Measurements from ENCODE around the gene WDR13.

Gene WDR13

DNA sequence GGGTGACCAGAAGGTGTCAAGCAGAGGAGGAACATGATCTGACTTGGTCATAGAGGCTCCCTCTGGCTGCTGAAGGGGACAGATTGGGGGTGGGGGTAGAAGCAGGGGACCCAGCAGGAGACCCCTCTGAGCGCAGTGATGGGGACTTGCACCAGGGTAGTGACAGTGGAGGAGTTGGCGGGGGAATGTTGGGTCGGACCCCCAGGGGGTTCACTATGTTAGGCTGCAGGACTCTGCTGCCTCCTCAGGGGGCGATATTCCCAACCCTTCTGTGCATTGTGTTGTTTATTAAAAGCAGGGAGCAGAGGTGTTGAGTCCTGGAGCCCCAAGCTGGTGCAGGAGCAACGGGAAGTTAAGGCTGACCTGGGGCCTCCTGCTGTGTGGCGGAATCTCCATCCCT is 8.8 kb downstream of the WDR13 start:
- no peak for DNase-seq (ENCODE audit: low read depth)
- no peak for TF ChIP-seq CTCF (IDR thresholded peaks at IDR 0.05; ENCODE audit: control insufficient read depth, extremely low read depth, insufficient read depth)
- no peak overlapping the region for H3K4me3 ChIP-seq (ENCODE audit: low read depth, low read length)

DNA sequence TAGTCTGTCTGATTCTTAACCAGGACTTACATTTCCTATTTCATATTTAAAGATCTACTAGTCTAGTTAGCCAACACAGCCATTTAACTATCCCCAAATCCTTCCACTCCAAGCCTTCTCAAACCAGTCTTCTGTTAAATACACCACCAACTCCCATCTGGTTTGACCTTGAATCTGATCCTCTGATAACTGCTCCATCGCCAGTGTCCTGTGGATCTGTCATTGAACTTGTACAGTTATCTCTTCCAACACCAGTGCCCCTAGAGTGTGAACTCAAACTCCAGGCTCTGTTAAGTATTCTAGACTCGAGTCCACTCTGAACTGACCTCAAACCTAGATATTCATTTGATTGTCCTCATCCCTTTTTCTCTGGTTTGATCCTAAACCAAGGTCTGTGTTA is 14.4 kb downstream of the WDR13 start:
- TF ChIP-seq CTCF (IDR thresholded peaks at IDR 0.05; ENCODE audit: control insufficient read depth, extremely low read depth, insufficient read depth) = no peak
- H3K4me3 ChIP-seq (ENCODE audit: low read depth, low read length) = no peak overlapping the region
- DNase-seq (ENCODE audit: low read depth) = no peak

DNA sequence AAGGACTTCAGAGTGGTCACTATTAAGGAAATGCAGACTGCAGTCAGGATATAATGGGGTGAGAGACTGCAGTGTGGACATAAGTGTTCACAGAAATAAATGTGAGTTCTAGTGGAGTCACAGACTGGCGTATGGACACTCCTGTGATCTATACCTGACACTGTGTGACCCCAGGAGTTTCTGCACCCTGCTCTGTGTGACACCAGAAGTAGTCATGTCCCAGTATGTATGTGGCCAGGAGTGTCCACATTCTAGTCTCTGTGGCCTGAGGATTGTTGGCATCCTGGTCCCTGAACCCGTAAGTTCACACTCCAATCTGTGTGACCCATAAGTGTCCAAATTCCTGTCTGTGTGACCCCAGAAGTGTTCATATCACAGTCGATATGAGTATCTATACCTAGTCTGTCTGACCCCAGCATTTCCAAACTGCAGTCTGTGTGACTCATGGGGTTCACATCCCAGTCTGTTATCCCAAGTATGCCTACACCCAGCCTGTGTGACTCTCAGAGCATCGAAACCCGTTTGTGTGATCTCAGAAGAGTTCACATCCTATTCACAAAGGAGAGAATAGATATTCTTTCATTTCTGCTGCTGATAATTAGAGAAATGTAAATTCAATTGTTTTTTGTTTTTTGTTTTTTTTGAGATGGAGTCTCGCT is 16.3 kb downstream of the WDR13 start:
- TF ChIP-seq CTCF (IDR thresholded peaks at IDR 0.05; ENCODE audit: control insufficient read depth, extremely low read depth, insufficient read depth) = no peak
- DNase-seq (ENCODE audit: low read depth) = no peak
- H3K4me3 ChIP-seq (ENCODE audit: low read depth, low read length) = no peak overlapping the region

DNA sequence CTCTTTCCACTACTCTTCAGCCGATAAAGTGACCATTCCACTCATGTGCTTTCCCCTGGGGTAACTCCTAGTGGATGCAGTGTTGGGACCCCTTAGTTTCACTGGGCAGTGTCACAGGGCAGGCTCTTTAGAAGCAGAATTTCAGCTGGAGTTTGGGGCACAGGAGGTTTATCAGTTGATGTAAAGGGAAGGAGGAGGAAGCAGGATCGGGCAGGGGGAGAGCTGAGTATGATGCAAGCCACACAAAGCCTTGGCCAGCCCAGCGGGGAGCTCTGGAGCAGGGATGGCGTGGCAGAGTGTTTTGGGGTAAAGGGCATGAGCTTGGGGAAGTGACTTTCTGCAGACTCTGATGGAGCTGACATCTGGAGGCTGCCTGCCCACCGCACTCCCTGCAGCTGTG is 19.3 kb downstream of the WDR13 start:
- H3K4me3 ChIP-seq (ENCODE audit: low read depth, low read length) = no peak overlapping the region
- no peak for DNase-seq (ENCODE audit: low read depth)
- TF ChIP-seq CTCF (IDR thresholded peaks at IDR 0.05; ENCODE audit: control insufficient read depth, extremely low read depth, insufficient read depth) = no peak

DNA sequence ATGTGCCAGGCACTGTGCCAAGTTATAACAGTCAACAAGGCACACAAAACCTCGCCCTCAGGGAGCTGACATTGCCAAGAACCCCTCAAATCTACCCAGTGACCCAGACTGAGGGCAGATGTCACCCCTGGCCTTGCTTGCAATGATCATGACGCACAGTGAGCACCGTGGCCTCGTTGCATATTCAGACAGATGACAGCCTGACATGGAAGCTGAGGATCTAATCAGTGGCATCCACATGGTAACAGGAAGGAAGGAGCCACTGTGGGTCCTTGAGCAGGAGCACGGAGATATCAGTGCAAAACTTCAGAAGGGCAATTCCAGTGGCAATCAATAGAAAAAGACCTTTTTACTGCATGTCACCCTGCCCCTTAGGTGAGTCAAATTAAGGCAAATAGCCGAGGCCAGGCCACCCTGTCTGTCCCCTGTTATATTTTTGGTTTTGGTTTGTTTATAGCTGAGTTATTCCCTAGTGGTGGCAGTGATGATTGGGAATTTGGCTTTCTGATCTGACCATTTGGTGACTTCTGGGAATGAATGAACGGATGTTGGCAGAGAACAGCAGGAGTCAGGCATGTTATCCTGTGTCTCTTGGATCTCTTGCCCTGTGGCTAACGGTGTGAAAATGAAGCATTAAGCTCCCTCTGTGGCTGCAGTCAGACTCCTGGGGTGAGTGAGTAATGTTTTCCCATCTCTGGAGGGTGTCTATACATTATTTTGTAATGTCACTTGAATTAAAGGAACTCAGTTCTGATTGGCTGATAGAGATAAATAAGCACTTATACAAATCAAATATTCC is 20.4 kb downstream of the WDR13 start:
- H3K4me3 ChIP-seq (ENCODE audit: low read depth, low read length) = no peak overlapping the region
- TF ChIP-seq CTCF (IDR thresholded peaks at IDR 0.05; ENCODE audit: control insufficient read depth, extremely low read depth, insufficient read depth) = no peak
- no peak for DNase-seq (ENCODE audit: low read depth)

DNA sequence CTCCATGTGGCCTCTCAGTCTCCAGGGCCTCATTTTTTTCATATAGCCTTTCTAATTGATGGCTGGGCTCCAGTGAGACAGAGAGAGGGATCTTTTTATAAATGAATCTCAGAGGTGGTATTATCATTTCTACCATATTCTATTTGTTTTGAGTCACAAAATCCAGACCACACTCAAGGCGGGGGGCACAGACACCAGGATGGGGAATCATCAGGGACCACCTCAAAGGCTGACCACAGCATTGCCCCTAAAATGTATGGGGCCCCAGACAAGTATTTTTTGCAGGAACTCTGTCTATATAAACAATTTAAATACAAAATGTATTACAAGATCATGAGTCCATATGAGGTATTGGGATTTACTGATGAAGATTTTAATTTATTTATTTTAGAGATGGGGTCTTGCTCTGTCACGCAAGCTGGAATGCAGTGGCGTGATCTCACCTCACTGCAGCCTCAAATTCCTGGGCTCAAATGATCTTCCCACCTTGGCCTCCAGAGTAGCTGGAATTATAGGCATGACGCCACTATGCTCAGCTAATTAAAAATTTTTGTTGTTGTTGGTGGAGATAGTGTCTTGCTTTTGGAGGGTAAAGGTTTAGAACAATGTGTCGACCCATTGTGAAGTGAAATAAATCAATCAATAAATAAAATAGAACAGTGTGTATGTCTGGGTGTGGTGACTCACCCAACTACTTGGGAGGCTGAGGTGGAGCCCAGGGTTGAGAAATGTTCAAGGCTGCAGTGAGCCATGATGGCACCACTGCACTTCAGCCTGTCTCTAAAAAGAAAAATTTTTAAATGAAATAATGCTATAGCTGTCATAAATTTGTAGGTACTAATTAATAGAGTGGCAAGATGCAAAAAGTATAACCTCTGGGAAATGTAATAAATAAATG is 29.4 kb downstream of the WDR13 start:
- DNase-seq (ENCODE audit: low read depth) = no peak
- TF ChIP-seq CTCF (IDR thresholded peaks at IDR 0.05; ENCODE audit: control insufficient read depth, extremely low read depth, insufficient read depth) = no peak
- no peak overlapping the region for H3K4me3 ChIP-seq (ENCODE audit: low read depth, low read length)
